IPS DF 6.9 (cell line): Measurements from ENCODE around the gene PSMB8.

Experiments
- DNase-seq: peaks from one replicate; pipeline ENCODE4 v3.0.0-alpha.2; 2013; ENCODE audit warnings: low read depth, low spot score
- H3K27ac ChIP-seq: one replicate; pipeline ENCODE4 v1.5.1; 2013; ENCODE audit warnings: low read length, control low read depth
- H3K27me3 ChIP-seq: 2 replicates; pipeline ENCODE4 v1.6.1; 2013; ENCODE audit warnings: mild to moderate bottlenecking, low read length; ENCODE audit not compliant: control insufficient read depth, insufficient read depth
- H3K36me3 ChIP-seq: 2 replicates; pipeline ENCODE4 v1.6.1; 2013; ENCODE audit warnings: low read length; ENCODE audit not compliant: control insufficient read depth, insufficient read depth
- H3K4me1 ChIP-seq: 2 replicates; pipeline ENCODE4 v1.6.1; 2013; ENCODE audit warnings: low read length; ENCODE audit not compliant: control insufficient read depth, insufficient read depth
- H3K4me3 ChIP-seq: 2 replicates; pipeline ENCODE4 v1.5.1; 2013; ENCODE audit warnings: mild to moderate bottlenecking, low read length
- H3K9me3 ChIP-seq: 2 replicates; pipeline ENCODE4 v1.6.1; 2013; ENCODE audit warnings: low read length, inconsistent platforms; ENCODE audit not compliant: control insufficient read depth, insufficient read depth
- WGBS: extraction: QIAGEN DNeasy Blood & Tissue Kit; methylation state at CpG from one replicate; pipeline ENCODE4 v1.1.7; 2013; ENCODE audit warnings: mixed read lengths, missing lambda C conversion rate; ENCODE audit not compliant: insufficient read length, insufficient coverage; 5-methylcytosine and 5-hydroxymethylcytosine counted together

The PSMB8 gene

DNA sequence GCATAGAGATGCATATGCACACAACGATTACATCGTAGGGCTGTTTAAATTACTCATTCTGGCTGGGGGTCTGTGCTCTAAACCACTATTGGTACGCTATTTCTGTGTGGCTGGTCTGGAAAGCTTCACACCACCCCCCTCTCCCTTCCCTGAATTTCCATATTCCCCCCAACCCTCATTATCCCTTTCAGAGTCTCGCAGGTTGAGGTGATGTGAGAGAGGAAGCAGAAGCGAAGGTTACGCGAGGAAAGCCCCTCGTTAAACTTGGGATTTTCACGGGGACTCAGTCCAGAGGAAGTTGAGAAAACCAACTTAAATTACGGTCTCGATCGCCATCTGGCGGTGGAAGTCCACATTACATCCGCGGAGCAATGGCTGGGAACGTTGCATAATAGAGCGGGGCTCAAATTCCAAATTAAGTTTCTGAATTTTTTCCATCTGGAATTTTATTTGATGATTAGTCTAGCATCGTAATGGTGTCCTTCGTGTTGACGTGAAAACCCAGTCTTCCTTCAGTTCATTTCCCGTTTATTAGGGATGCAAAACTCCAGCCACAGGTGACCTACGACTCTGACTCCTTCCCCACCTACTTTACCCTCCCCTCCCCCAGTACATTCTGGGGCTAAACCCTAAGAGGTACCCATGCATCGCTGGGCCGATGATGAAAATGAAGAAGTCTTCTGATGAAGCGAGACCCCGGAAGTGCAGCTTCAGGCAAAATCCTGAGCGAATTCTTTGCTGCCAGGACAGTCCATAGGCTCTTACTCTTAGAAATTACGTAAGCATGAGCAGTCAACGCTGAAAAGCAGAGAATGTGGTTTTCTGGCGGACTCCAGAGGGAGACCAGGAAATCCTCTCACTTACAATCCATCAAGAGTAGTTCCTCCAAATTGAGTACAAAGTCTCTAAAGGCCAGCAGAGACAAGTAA lies 46.7 kb downstream of the PSMB8 start:
- H3K36me3 ChIP-seq: no peaks in the 10 kb centered on the region
- peaks cover 2% of the 10 kb centered on the region; the same call in 1 of the 2 replicates for H3K4me1 ChIP-seq
- no peaks in the 10 kb centered on the region for H3K27me3 ChIP-seq
- H3K4me3 ChIP-seq: no peak overlapping the region; the same call in 1 of the 2 replicates
- no peaks in the 10 kb centered on the region for H3K9me3 ChIP-seq
- H3K27ac ChIP-seq: no peak overlapping the region
- WGBS: no CpG with 5 or more reads among the region's 30 CpGs
- peak; percentile 54 for DNase-seq

DNA sequence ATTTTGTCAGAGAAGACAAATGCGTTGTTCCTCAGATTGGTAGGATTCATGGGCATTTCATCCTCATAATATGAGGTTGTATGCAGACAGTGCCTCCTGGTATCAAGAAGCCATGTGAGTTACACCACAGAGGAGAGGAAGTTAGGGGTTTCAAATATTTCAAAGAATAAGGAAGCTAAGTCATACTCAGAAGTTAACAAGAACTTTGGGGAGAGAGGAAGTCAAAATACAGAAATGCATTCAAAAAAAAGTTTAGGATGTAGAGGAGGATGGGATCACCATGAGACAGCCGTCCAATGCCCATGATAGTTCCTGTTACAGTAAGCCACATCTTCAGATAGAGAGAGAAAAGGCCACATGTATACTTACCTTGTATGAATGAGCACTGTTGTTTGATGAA lies 49.3 kb downstream of the PSMB8 start:
- no CpG with 5 or more reads among the region's 2 CpGs for WGBS
- no peak for DNase-seq
- Histone ChIP-seq H3K9me3 (no peaks in the 10 kb centered on the region), H3K4me3 (no peak overlapping the region), H3K27ac (no peak overlapping the region), H3K36me3 (no peaks in the 10 kb centered on the region), H3K4me1 (peaks cover 2% of the 10 kb centered on the region; the same call in 1 of the 2 replicates), H3K27me3 (no peaks in the 10 kb centered on the region)

DNA sequence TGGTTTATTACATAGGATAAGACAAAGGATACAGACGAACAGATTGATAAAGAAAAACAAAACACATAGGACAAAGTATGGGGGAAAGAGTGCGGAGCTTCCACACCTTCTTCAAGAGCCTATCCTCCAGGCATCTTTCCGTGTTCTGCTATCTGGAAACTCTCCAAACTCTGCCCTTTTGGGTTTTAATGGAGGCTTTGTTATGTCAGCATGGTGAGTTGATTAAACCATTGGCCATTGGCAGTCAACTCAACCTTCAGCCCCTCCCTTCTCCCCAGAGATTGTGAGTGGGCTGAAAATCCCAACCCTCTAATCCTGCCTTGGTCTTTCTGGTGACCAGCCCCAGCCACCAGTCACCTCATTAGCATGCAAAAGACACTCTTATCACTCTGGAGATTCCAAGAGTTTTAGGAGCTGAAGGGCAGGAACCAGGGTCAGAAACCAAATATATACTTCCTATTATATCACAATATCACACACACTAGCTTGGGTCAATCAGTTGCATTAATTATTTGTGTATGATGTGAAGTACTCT lies 50.9 kb downstream of the PSMB8 start:
- Histone ChIP-seq H3K4me3 (no peak overlapping the region), H3K36me3 (no peaks in the 10 kb centered on the region), H3K4me1 (peaks cover 2% of the 10 kb centered on the region; the same call in 1 of the 2 replicates), H3K9me3 (no peaks in the 10 kb centered on the region), H3K27me3 (no peaks in the 10 kb centered on the region), H3K27ac (no peak overlapping the region)
- WGBS: no CpG with 5 or more reads among the region's 3 CpGs
- DNase-seq: no peak
